DMS153 treated with DMSO at 0.1 percent for 48 hours (cell line): Measurements from ENCODE around the gene MRPL36.

ENCODE experiments used
- DNase-seq: peaks from one replicate; lab custom pipeline; 2025; ENCODE audit not compliant: unreplicated experiment; lab: John Stamatoyannopoulos, UW

Gene MRPL36

DNA sequence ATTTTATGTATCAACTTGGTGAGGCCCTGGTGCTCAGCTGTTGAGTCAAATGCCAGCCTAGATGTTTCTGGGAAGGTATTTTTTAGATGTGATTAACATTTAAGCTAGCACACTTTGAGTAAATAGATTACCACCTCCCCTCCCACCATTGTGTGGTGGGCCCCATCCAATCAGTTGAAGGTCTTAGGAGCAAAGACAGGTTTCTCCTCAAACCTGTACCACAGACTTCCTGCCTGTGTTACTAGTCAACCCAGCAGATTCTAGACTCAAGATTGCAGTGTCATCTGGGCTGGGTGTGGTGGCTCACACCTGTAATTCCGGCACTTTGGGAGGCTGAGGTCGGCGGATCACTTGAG lies 33.8 kb downstream of the MRPL36 start:
- DNase-seq = no peak

DNA sequence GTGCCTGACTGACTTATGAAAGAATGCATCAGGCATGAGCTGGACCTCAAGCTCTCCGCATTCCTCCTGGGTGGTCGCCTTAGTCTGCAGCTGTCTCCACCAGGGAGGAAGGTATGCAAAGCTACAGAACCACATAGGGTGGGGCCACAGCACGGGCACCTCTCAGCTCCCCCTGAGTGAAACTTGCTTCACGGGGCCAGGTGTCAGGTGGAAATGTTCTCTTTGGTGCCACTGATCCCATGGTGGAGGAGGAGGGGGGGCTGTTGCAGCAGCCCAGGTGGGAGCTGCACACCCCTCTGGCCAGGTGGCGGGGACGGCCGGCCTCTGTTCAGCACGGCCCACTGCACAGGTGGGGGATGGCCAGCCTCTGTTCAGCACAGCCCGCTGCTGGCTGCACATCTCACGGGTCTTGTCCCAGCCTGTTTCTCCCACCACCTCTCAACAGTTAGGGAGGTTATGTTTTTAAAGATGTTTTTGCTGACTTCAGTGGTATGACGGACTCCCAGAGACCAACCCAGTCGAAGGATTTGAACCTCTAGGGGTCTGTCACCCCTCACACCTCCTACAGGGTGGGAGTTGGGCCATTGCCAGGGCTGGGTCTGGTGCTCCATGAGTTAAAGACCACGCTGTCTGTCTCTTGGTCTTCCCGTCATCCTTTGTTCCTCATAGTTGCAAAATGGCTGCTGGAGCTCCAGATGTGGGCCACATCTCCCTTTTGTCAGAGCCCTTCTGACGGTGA lies 34.3 kb downstream of the MRPL36 start:
- no peak for DNase-seq

DNA sequence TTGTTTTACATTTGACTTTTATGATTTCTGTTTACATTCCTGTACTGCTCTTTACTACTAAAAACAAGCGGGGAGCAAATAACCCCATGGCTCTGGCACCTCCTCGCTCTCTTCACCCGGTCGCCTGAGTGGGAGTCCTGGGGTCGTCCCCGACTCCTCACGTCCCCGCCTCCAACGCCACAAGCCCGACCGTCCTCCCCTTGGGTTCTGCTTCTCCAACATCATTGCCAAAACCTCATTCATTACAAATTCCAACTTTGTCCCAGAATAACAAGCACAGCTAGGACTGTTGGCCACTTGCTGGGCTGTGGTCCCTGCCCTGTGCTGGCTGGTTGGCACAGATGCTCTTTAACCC lies 35.1 kb downstream of the MRPL36 start:
- DNase-seq = no peak

DNA sequence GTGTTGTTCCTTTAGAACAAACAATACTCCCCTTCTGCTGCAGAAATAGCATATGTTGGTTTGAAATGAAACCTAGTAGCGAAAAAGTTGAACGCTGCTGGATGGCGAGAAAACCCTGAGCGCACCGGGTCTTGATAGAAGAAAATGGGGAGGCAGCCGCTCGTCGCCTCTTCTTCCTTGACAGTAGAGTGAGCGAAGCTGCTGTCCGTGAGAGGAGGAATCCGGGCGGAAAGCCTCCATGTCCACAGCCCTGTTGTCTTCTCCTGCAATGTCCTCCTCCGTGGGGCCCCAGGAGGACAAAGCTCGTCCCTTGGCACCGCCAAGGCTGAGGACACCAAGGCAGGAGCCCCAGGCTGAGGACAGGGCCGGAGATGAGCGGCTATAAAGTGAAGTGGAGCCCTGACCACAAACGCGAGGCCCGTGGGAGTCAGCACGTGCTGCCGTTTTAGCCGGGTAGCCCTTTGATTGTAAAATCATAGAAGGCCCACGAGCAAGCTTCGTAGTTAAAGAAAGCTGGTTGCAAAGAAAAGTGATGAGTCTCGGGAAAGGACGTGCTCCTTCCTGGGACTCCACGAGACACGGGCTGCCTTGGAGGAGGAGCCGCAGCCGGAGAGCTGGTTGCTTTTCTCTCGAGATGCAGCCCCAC lies 35.6 kb downstream of the MRPL36 start:
- no peak for DNase-seq

DNA sequence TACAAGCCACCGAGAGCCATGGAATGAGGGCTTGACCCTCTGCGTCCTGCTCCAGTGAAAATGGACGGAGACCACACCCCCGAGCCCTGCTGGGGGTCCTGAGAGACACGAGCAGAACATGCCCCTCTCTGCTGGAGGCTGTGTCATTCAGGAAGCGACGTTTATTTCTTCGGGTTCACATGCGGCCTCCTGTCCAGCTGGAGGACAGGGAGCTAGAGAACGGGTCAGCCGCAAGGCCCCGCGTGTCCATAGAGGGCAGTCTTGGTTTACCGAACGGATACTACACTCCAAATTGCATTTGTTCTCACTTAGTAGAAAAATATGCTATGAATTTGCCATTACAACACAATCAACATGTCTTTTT lies 36.1 kb downstream of the MRPL36 start:
- no peak for DNase-seq

DNA sequence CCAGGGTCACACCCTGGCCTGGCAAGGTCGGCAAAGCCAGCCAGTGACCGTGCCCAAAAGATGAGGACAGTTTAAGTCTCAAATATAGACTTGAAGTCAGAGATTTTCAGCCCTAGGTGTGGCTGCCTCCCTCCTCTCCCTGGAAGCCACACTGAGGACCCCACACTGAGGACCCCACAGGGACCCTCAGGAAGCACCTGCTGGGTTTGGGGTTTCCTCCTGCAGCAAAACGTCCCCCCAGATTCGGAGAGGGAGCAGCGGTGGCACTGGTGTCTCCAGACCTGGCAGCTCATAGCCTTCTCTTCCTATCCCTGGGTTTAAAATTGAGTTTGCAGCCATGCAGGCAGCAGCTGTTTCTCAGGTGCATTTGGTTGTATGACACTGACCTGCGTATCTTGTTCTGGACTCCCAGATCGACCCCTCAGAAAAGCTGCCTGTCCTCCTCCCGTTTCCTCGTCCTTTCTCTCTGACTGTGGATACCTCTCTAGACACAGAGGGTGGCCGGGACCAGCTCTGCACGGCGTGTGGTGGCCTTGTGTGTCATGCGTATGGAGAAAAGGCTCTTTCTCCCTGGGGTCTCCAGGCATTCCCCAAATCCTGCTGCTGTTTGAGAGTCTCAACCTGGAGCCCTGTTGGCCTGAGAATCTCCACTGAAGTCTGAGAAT lies 36.6 kb downstream of the MRPL36 start:
- no peak for DNase-seq

DNA sequence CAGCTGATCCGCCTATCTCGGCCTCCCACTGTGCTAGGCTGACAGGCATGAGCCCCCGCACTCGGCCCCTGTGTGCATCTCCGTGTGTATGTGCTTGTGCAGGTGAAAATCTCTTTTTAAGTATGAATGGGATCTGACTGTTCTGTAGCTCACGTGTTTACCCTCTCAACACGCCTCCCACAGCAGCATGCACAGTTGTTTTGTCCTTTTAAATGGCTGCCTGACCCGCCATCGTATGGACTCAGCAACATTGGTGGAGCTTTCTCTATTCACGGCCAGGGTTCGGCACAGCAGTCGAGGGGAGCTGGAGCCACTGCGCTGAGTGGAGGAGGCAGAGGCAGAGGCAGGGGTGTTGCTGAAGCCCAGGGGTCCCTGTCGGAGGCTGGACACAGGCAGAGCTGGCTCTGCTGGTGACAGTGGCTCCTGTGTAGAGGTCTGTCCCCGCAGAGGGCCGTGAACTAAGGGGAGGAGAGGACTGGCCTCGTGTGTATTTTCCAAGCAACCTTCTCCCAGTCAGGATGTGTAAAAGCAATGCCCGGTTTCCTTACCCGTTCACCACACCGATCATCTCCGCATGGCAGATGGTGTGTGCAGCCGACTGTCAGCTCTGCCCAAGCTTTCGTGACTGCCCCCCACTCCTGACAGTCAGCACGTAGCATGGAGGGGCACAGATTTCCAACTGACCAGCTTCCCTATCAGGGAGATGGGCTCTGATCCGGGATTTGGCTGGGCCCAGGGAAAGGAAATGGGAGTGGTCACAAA lies 37.3 kb downstream of the MRPL36 start:
- DNase-seq = no peak

DNA sequence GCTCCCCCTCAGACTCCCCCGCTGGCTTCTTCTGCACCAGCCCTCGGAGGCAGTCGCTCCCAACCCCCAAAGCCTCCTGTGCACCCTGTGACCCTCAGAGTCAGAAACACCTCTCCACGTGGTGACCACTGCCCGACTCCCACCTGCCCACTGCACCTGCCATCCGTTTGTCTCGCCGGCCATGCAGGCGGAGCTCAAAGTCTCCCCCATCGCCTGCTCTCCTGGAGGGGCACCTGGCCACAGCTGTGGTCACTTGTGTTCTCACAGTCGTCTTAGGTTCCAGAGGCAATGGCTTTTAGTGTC lies 38.2 kb downstream of the MRPL36 start:
- DNase-seq = no peak

DNA sequence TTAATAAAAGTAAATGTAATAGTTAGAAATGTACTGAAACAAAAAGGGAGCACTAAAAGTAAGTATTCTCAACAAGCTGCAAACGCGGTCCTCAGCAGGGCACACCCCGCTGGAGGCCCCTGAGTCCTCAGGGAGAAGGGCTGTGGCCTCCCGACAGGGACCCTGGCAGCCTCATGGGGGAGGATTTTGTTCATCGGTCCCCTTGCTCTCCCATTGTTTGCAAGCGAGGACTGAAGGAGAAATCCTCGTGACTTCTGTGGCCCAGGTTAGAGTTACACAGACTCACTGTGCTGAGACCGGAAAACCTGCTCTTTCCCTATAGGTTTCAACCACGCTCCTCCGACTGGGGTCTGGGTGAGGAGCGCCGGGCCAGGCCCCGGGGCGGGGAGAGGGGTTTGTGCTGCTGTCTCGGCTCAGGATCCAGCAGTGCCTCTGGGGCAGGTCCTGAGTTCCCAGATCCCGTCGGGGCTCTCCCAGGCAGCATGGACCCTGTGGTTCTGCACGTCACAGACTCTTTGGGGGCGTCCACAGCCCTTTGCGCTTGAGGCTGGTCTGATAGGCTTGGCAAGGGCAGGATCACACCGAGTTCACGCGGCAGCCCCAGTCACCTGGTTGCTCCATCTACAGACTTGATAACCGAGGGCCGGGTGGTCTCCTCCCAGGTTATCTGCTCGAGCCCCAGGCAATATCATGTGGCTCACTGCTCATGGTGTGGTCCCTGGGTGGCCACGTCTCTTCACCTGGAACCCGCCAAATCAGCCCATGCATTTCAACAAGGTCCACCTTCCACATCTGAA lies 38.8 kb downstream of the MRPL36 start:
- DNase-seq = no peak

DNA sequence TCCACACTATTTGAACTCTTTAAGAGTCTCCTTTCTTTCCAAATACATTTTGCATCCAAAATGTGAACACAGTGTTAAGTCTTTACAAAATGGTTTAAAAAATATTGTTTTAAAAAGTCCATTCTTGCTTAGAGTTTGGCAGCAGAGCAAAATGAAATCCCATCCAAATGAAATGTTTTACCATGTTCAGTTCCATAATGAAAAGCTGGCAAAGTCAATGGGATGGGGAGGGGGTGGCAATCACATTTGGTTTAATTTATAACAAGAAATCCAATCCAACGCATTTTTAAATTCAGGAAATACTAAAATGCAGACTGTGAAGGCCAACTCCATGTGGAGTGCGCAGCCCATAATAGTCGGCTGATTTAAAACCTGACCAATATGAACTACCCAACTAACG lies 39.4 kb downstream of the MRPL36 start:
- no peak for DNase-seq

DNA sequence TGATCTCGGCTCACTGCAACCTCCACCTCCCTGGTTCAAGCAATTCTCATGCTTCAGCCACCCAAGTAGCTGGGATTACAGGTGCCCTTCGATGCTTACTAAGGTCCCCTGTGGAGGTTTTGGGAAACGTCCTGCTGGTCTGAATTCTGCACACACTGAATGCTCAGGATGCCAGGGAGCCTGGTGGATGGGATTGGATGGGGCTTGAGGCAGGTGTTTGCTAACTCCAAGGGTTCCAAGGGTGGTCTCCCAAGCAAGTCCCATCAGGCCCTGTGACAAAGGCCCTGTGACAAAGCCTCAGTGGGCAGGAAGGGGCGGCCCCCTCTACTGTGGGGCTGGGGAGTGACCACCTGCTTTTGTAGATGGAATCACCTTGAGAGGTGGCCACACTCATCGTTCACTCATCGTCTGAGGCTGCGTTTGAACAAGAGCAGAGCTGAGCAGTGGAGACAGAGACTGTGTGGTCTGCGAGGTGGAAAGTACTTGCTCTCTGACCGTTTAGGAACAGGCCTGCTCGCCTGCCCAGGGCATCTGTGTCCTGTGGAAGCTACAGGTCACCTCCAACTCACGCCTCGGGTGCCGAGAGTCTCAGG lies 40.2 kb downstream of the MRPL36 start:
- no peak for DNase-seq

DNA sequence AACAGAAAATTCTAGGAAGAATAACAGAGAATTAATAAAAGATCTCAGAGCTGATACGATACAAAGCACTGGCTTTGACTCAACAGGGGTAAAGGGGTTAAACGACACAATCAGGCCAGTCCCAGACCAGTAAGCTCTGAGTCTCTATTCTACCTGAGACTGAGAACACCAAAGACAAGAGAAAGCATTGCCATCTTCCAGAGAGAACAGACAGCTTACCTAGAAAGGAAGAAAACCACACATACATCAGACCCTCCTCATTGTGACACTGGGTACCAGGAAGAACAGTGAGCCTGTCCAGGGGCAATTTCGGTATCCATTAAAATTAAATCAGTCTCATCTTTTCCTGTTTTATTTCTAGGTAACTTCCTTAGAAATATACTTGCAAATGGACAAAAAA lies 41.1 kb downstream of the MRPL36 start:
- no peak for DNase-seq

DNA sequence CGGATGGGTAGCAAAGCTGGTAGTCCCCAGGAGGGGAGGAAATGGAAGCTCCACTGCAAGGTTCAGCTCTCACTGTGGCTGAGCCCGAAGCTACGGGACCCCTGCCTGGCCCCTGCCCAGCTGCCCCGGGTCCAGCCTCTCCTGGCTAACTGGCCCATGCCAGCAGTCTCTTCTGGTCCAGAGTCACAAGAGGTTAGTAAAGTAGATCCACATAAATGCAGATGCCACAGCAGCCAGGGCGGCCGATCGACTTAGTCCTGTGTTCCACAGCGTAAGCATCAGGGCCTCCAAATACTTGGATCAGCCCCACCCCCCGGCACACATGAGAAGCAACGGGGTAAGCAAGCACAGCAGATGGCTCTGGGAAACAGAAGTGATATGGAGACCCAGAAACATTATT lies 42.1 kb downstream of the MRPL36 start:
- no peak for DNase-seq

DNA sequence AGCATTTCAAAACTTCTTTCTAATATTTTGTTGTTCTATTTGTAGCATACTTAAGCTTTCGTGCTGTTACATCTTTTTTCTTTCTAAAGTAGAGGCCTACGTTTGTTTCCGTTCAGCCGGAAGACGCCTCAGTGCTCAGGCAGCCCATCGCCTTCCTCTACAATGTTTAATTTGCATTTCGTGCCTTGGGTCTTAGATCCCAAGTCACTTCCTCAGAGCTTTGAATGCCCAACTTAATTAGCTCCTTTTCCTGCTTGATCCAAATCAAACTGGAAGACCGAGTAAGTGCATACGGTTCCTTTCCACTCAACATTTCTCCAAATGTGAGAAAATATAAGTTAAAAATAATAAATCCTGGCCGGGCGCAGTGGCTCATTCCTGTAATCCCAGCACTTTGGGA lies 43.2 kb downstream of the MRPL36 start:
- no peak for DNase-seq

DNA sequence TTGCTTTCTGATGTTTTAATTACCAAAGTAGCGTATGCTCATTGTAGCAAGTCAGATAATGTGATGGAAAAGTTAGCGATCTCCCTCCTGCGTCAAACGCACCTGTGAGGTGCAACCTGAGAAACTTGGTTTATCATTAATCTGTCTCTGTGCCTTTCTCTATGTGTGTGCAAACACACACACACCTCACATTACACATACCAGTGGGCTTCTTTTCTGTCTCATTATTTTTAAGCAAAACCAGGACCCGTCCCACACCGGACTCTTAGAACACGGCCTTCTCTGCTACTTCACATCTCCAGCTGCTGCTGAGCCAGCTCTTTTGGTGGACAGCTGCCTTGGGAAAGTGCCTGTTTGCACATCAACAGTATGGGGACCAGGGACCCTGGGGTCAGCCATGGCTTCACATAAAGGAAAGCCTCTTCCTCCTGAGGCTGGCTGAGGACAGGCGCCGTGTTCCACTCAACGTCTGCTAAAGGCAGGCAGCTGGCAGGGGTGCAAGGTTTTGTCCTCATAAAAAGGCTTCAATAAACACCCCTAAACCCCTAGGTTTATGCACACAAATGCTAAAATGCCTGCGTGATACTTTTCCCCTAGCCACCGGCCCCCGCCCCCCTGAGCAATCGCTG lies 44.2 kb downstream of the MRPL36 start:
- no peak for DNase-seq

DNA sequence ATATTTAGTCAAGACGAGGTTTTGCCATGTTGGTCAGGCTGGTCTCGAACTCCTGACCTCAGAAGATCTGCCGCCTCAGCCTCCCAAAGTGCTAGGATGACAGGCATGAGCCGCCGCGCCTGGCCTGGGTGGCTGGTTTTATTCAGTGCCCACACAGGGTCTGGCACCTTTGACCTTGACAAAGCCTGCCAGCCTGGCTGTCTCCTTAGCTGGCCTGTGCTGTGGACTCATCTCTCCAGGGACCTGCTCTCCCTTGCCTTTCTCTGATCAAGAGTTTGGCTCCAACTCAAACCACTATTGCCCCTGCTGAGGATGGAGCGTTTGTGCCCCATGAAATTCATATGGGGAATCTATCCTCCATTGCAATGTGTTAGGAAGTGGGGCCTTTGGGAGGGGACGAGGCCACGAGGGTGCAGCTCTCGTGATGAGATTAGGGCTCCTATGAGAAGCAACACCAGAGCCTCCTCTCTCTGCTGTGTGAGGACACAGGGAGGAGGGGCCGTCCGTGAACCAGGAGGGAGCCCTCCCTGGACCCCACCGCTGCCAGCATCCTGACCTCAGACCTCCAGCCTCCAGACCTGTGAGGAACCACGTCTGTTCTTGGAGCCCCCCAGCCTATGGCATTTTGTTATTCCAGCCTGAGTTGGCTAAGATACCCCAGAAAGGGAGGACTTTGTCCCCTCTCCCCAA lies 45.0 kb downstream of the MRPL36 start:
- DNase-seq = no peak

DNA sequence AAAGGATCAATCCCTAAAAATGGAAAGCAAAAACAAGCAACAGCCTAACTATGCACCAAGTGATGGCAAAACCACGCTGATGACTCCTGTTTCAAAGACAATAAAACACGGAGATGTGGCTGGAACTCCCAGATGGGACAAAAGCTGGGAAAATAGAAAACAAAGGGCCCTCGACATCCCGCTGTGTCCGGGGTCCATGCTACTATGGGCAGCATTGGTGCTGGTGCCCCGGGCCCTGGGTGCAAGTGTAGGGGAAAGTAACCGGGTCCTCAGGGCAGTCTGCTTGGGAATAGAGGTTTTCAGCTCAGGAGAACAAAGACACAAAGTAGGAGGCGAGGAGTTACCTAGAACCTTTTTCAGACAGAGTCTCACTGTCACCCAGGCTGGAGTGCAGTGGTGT lies 46.1 kb downstream of the MRPL36 start:
- DNase-seq = no peak

DNA sequence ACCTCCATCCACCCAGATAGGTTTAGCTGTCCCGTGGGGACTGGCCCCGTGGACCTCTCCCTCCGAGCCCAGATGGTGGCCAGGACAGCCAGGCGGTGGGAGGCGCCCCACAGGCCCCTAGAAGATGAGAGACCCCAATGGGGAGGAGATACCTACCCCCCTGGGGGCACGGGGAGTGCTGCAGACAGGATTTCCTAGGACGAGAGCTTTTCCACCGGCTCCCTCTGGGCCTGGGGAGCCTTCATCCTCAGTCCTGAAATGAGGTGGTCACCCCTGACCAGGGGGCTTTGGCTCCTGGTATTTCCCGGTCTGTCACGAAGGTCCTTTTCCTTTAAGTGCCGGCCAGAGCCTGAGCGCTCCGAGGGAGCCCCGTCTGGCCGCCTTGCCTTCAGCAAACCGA lies 46.8 kb downstream of the MRPL36 start:
- no peak for DNase-seq

DNA sequence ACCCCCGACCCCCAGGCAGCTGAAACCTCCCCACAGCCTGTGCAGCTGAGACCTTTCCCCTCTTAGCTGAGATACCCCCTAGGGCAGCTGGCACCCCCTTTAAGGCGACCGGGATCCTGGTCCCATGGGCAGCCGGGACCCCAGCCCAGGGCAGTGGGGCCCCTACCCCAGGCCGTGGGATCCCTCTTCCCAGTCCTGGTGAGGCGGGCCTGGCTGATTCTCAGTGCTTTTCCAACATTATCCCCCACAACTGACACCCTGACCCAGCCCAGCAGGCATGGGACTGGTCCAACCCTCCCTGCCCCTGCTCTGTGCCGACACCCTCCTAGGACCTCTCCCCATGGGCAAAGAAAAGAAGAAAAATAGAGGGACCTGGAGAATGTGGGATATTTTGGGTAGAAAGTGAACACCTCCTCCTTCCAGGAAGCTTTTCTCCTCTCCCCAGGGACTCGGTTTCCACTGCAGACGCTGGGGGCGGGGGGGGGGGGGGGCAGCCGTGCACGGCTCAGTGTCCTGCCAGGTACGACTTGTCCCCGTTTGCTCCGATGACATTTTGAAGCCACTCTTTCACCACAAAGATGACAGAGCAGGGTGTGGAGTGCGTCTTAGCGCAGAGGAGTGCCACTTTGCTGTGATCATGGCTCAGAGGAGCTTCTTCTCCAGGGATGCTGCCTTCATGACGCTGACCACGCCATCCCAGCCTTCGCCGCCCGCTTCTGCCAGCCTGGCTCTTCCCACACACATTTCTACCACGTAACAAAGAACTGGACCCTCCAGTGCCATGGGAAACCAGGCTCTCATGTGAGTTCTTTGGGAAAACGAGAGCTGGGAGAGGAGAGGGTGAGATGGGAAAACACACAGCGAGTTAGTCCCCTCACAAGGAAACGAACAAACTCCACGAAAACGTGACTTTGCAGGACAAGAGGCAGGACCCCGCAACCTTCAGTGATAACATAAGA lies 47.5 kb downstream of the MRPL36 start:
- DNase-seq = no peak
